WTC11 (cell line): ENCODE data around the gene SPATA4. TPM values are rescaled to one million over a fixed set of nuclear protein-coding genes. Genes with fewer than 3 reads are reported as not detected.
A peak's percentile ranks its signal among the peaks of the same experiment; 100 is the strongest.

Experiments used
- ATAC-seq: fragments of 200-7000 bp; cut with Tn5 transposase; 2 replicates; pipeline ENCODE4 v1.10.0; 2021; ENCODE audit warnings: mild to moderate bottlenecking, moderate library complexity
- CTCF ChIA-PET: fragments of 300-600 bp; sonication (Branson Sonifier 250); formaldehyde crosslinking; loops from one replicate; lab custom pipeline; 2021; ENCODE audit warnings: antibody characterized with exemption; lab: Charles Lee
- POLR2A ChIA-PET: fragments of 350-600 bp; sonication (Branson Sonifier 250); formaldehyde crosslinking; loops from one replicate; lab custom pipeline; 2021; ENCODE audit warnings: antibody characterized with exemption; lab: Charles Lee
- DNase-seq: peaks from one replicate; pipeline ENCODE4 v3.0.0; 2021; ENCODE audit warnings: low spot score
- H3K27ac Mint-ChIP-seq: 2 replicates; pipeline ENCODE4 v1.8.0; 2021; ENCODE audit warnings: mixed read lengths
- H3K27me3 Mint-ChIP-seq: 2 replicates; pipeline ENCODE4 v1.8.0; 2021; ENCODE audit warnings: low read depth, mild to moderate bottlenecking, moderate library complexity, mixed read lengths
- H3K36me3 Mint-ChIP-seq: 2 replicates; pipeline ENCODE4 v1.8.0; 2021; ENCODE audit warnings: mixed read lengths
- H3K4me1 Mint-ChIP-seq: 2 replicates; pipeline ENCODE4 v1.8.0; 2022; ENCODE audit warnings: mixed read lengths
- H3K4me3 Mint-ChIP-seq: 2 replicates; pipeline ENCODE4 v1.8.0; 2021; ENCODE audit warnings: mild to moderate bottlenecking, moderate library complexity, mixed read lengths
- H3K9me3 Mint-ChIP-seq: 2 replicates; pipeline ENCODE4 v1.8.0; 2021; ENCODE audit warnings: mixed read lengths
- ATF6 ChIP-seq: sonication (generic); formaldehyde crosslinking; IDR thresholded peaks from 2 replicates; pipeline ENCODE4 v1.8.1; 2023; ENCODE audit warnings: mild to moderate bottlenecking, missing genetic modification reagents
- CREM ChIP-seq: sonication (generic); formaldehyde crosslinking; IDR thresholded peaks from 2 replicates; pipeline ENCODE4 v1.8.1; 2022; ENCODE audit warnings: mild to moderate bottlenecking, missing genetic modification reagents, moderate library complexity
- CTCF ChIP-seq: fragments of 200-600 bp; IDR thresholded peaks from 2 replicates; pipeline ENCODE4 v1.8.0; 2022; ENCODE audit warnings: antibody characterized with exemption
- ERG ChIP-seq: fragments of 250-450 bp; sonication (Bioruptor Pico); IDR thresholded peaks from 2 replicates; pipeline ENCODE4 v1.8.0; 2021; ENCODE audit warnings: mild to moderate bottlenecking
- ESRRA ChIP-seq: sonication (generic); formaldehyde crosslinking; IDR thresholded peaks from 2 replicates; pipeline ENCODE4 v1.8.1; 2022; ENCODE audit warnings: mild to moderate bottlenecking, missing genetic modification reagents, borderline replicate concordance
- FOXK1 ChIP-seq: sonication (generic); formaldehyde crosslinking; IDR thresholded peaks from 2 replicates; pipeline ENCODE4 v1.8.0; 2022; ENCODE audit warnings: mild to moderate bottlenecking, moderate library complexity, missing genetic modification reagents
- FOXP1 ChIP-seq: sonication (generic); formaldehyde crosslinking; IDR thresholded peaks from 2 replicates; pipeline ENCODE4 v1.8.0; 2022; ENCODE audit warnings: missing genetic modification reagents, mild to moderate bottlenecking, moderate library complexity, borderline replicate concordance
- GABPB1 ChIP-seq: sonication (generic); formaldehyde crosslinking; IDR thresholded peaks from 2 replicates; pipeline ENCODE4 v1.8.1; 2023; ENCODE audit warnings: mild to moderate bottlenecking, missing genetic modification reagents
- NR1H2 ChIP-seq: sonication (generic); formaldehyde crosslinking; IDR thresholded peaks from 2 replicates; pipeline ENCODE4 v1.9.0; 2021; ENCODE audit warnings: mild to moderate bottlenecking, moderate library complexity, missing genetic modification reagents
- PRRX2 ChIP-seq: fragments of 250-450 bp; sonication (Bioruptor Pico); IDR thresholded peaks from 2 replicates; pipeline ENCODE4 v1.8.0; 2021; ENCODE audit warnings: mild to moderate bottlenecking
- RELA ChIP-seq: sonication (generic); formaldehyde crosslinking; IDR thresholded peaks from 2 replicates; pipeline ENCODE4 v1.8.1; 2022; ENCODE audit warnings: missing genetic modification reagents, mild to moderate bottlenecking, borderline replicate concordance
- RORB ChIP-seq: fragments of 250-450 bp; sonication (Bioruptor Pico); IDR thresholded peaks from 2 replicates; pipeline ENCODE4 v1.9.0; 2021; ENCODE audit warnings: mild to moderate bottlenecking
- SOX15 ChIP-seq: fragments of 250-450 bp; sonication (Bioruptor Pico); IDR thresholded peaks from 2 replicates; pipeline ENCODE4 v1.9.0; 2021; ENCODE audit warnings: mild to moderate bottlenecking
- TEAD1 ChIP-seq: sonication (generic); formaldehyde crosslinking; IDR thresholded peaks from 2 replicates; pipeline ENCODE4 v1.8.0; 2022; ENCODE audit warnings: mild to moderate bottlenecking, missing genetic modification reagents
- TP53 ChIP-seq: sonication (generic); formaldehyde crosslinking; IDR thresholded peaks from 2 replicates; pipeline ENCODE4 v1.8.1; 2023; ENCODE audit warnings: mild to moderate bottlenecking, missing genetic modification reagents
- ZNF138 ChIP-seq: sonication (generic); formaldehyde crosslinking; conservative IDR thresholded peaks from 2 replicates; pipeline ENCODE4 v1.8.1; 2022; ENCODE audit warnings: mild to moderate bottlenecking, moderate library complexity, missing genetic modification reagents
- ZNF219 ChIP-seq: sonication (generic); formaldehyde crosslinking; IDR thresholded peaks from 2 replicates; pipeline ENCODE4 v1.8.0; 2023; ENCODE audit warnings: missing genetic modification reagents, mild to moderate bottlenecking, borderline replicate concordance
- ZNF232 ChIP-seq: sonication (generic); formaldehyde crosslinking; IDR thresholded peaks from 2 replicates; pipeline ENCODE4 v1.8.0; 2022; ENCODE audit warnings: mild to moderate bottlenecking, missing genetic modification reagents
- ZNF281 ChIP-seq: sonication (generic); formaldehyde crosslinking; IDR thresholded peaks from 2 replicates; pipeline ENCODE4 v1.8.0; 2023; ENCODE audit warnings: mild to moderate bottlenecking, missing genetic modification reagents
- ZNF416 ChIP-seq: fragments of 250-450 bp; sonication (Bioruptor Pico); IDR thresholded peaks from 2 replicates; pipeline ENCODE4 v1.9.0; 2021; ENCODE audit warnings: mild to moderate bottlenecking, inconsistent platforms
- total RNA-seq: library from RNA; stranded (reverse); gene quantifications from 3 replicates; pipeline ENCODE4 v1.2.3, GENCODE V29; 2021
- TF ChIP-seq, protein P1 (sequence below): sonication (generic); formaldehyde crosslinking; IDR thresholded peaks from 2 replicates; pipeline ENCODE4 v1.8.1; 2022; ENCODE audit warnings: low read depth, mild to moderate bottlenecking, moderate library complexity, missing genetic modification reagents, borderline replicate concordance
- TF ChIP-seq, protein P2 (sequence below): sonication (generic); formaldehyde crosslinking; conservative IDR thresholded peaks from 2 replicates; pipeline ENCODE4 v1.8.1; 2022; ENCODE audit warnings: mild to moderate bottlenecking, missing genetic modification reagents
- TF ChIP-seq, protein P3 (sequence below): sonication (generic); formaldehyde crosslinking; IDR thresholded peaks from 2 replicates; pipeline ENCODE4 v1.8.1; 2023; ENCODE audit warnings: mild to moderate bottlenecking, missing genetic modification reagents

SPATA4 gene
- total RNA-seq, 1 experiment from 2014 or later, result not detected

- 0 out of 2 replicates have a peak overlapping the region, but pooled peaks have one; percentile 14 for H3K27ac Mint-ChIP-seq
- H3K4me1 Mint-ChIP-seq, result peaks cover 25% of the 10 kb centered on the region
- no peak for DNase-seq
- H3K4me3 Mint-ChIP-seq, result no peak overlapping the region
- ATAC-seq, result no peak
- 0 out of 2 replicates have a peak, but pooled peaks cover 5% of the 10 kb centered on the region for H3K9me3 Mint-ChIP-seq
- no peaks in the 10 kb centered on the region for H3K36me3 Mint-ChIP-seq
- TF ChIP-seq NR1H2 (no peak), SOX15 (CRISPR knock-in tag) (no peak), ERG (CRISPR knock-in tag) (no peak), FOXK1 (no peak), ZNF281 (CRISPR knock-in tag) (no peak), ZNF416 (CRISPR knock-in tag) (no peak), ATF6 (no peak), TEAD1 (CRISPR knock-in tag) (no peak), CTCF (no peak), ESRRA (CRISPR knock-in tag) (no peak), CREM (CRISPR knock-in tag) (no peak), RORB (CRISPR knock-in tag) (no peak), RELA (CRISPR knock-in tag) (no peak), ZNF232 (CRISPR knock-in tag) (no peak), FOXP1 (CRISPR knock-in tag) (no peak)
- TF ChIP-seq, protein P1, sequence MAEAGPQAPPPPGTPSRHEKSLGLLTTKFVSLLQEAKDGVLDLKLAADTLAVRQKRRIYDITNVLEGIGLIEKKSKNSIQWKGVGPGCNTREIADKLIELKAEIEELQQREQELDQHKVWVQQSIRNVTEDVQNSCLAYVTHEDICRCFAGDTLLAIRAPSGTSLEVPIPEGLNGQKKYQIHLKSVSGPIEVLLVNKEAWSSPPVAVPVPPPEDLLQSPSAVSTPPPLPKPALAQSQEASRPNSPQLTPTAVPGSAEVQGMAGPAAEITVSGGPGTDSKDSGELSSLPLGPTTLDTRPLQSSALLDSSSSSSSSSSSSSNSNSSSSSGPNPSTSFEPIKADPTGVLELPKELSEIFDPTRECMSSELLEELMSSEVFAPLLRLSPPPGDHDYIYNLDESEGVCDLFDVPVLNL (CRISPR knock-in tag), result no peak
- H3K27me3 Mint-ChIP-seq, result no peaks in the 10 kb centered on the region
- ChIA-PET CTCF (interaction anchor here (0.7 kb wide), 1 partner anchor 472 kb away, joined by 4 read pairs; no protein-coding TSS in a partner anchor), POLR2A (interaction anchor here (0.6 to 0.7 kb wide), 2 partner anchors 24 to 67 kb away, joined by 3 to 4 read pairs; no protein-coding TSS in a partner anchor)
These were observed 42.8 kb upstream of the SPATA4 start for GRCh38 chr4:176238157-176238610.

DNA sequence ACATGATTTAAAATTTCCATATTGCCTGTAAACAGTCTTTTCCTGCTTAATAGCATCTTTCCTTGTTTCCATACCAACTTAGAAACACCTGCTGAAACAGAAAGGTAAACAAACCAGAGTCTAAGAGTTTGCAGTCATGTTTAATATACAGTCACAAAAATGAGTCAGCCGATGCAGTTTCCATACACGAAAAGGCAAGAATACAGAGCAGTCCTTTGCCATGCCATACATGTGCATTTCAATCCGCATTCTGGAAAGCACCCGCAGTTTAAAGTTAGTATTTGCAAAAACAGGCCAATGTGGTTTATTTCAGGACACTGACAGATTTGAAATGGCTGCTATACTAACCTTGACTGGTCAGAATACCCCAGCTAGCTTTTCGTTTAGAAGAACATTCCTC lies 41.6 kb upstream of the SPATA4 start:
- H3K4me1 Mint-ChIP-seq, result peaks cover 25% of the 10 kb centered on the region
- no peak overlapping the region for H3K4me3 Mint-ChIP-seq
- H3K27me3 Mint-ChIP-seq, result no peaks in the 10 kb centered on the region
- H3K36me3 Mint-ChIP-seq, result no peaks in the 10 kb centered on the region
- H3K27ac Mint-ChIP-seq, result no peak overlapping the region
- H3K9me3 Mint-ChIP-seq, result 0 out of 2 replicates have a peak, but pooled peaks cover 5% of the 10 kb centered on the region
- POLR2A ChIA-PET, result no interaction called here
- ATAC-seq, result no peak
- no peak for DNase-seq
- CTCF ChIA-PET, result interaction anchor here (0.6 kb wide), 1 partner anchor 41 kb away, joined by 4 read pairs; no protein-coding TSS in a partner anchor
- TF ChIP-seq TP53 (no peak), NR1H2 (no peak), ZNF138 (CRISPR knock-in tag) (no peak), GABPB1 (CRISPR knock-in tag) (no peak), TEAD1 (CRISPR knock-in tag) (no peak), ERG (CRISPR knock-in tag) (no peak), ZNF219 (no peak), FOXK1 (no peak), PRRX2 (CRISPR knock-in tag) (no peak)
- TF ChIP-seq, protein P2, sequence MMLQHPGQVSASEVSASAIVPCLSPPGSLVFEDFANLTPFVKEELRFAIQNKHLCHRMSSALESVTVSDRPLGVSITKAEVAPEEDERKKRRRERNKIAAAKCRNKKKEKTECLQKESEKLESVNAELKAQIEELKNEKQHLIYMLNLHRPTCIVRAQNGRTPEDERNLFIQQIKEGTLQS (CRISPR knock-in tag), result no peak
- TF ChIP-seq, protein P3, sequence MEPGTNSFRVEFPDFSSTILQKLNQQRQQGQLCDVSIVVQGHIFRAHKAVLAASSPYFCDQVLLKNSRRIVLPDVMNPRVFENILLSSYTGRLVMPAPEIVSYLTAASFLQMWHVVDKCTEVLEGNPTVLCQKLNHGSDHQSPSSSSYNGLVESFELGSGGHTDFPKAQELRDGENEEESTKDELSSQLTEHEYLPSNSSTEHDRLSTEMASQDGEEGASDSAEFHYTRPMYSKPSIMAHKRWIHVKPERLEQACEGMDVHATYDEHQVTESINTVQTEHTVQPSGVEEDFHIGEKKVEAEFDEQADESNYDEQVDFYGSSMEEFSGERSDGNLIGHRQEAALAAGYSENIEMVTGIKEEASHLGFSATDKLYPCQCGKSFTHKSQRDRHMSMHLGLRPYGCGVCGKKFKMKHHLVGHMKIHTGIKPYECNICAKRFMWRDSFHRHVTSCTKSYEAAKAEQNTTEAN, result no peak
